ENCODE measurements around the gene FOXN3. TPM values are rescaled to one million over a fixed set of nuclear protein-coding genes. Genes with fewer than 3 reads are reported as not detected.
"Not testable (repeated sequence)": the region's sequence is repeated elsewhere in the genome, so short reads cannot be mapped to it uniquely, and the experiment has no call there.

Gene FOXN3
- total RNA-seq, 2 experiments from 2014 or later = 68.3 to 80.8 TPM

GRCh38 chr14:89270439-89271227 is 146.4 kb downstream of the FOXN3 start:
- ChIA-PET POLR2A (no interaction called here), CTCF (interaction anchor here (0.5 to 0.8 kb wide), 2 partner anchors 33 to 222 kb away, joined by 3 read pairs; no protein-coding TSS in a partner anchor)

- POLR2A ChIA-PET = no interaction called here
- CTCF ChIA-PET = interaction anchor here (0.6 to 0.8 kb wide), 2 partner anchors 34 to 647 kb away, joined by 3 read pairs; no protein-coding TSS in a partner anchor
These were observed 147.6 kb downstream of the FOXN3 start for GRCh38 chr14:89269404-89269803.

GRCh38 chr14:89268514-89268913 is 148.5 kb downstream of the FOXN3 start:
- CTCF ChIA-PET = no interaction called here
- POLR2A ChIA-PET = no interaction called here

GRCh38 chr14:89267656-89268055 is 149.4 kb downstream of the FOXN3 start:
- CTCF ChIA-PET = no interaction called here
- POLR2A ChIA-PET = no interaction called here

GRCh38 chr14:89267163-89267562 is 149.9 kb downstream of the FOXN3 start:
- CTCF ChIA-PET = no interaction called here
- POLR2A ChIA-PET = no interaction called here

- POLR2A ChIA-PET = no interaction called here
- CTCF ChIA-PET = no interaction called here
These were observed 150.3 kb downstream of the FOXN3 start for GRCh38 chr14:89266754-89267153.

GRCh38 chr14:89265234-89265633 is 151.8 kb downstream of the FOXN3 start:
- POLR2A ChIA-PET = no interaction called here
- CTCF ChIA-PET = no interaction called here

- POLR2A ChIA-PET = no interaction called here
- CTCF ChIA-PET = no interaction called here
These were observed 152.7 kb downstream of the FOXN3 start for GRCh38 chr14:89264196-89264800.

- ChIA-PET POLR2A (no interaction called here), CTCF (no interaction called here)
These were observed 155.0 kb downstream of the FOXN3 start for GRCh38 chr14:89262041-89262440.

GRCh38 chr14:89260898-89261297 is 156.1 kb downstream of the FOXN3 start:
- POLR2A ChIA-PET = no interaction called here
- CTCF ChIA-PET = no interaction called here

GRCh38 chr14:89259951-89260609 is 157.0 kb downstream of the FOXN3 start:
- CTCF ChIA-PET = no interaction called here
- POLR2A ChIA-PET = no interaction called here

GRCh38 chr14:89258728-89259273 is 158.2 kb downstream of the FOXN3 start:
- POLR2A ChIA-PET = no interaction called here
- CTCF ChIA-PET = interaction anchor here (0.6 kb wide), 2 partner anchors 213 to 380 kb away, joined by 3 read pairs; no protein-coding TSS in a partner anchor

- ChIA-PET CTCF (no interaction called here), POLR2A (no interaction called here)
These were observed 160.1 kb downstream of the FOXN3 start for GRCh38 chr14:89256951-89257350.

GRCh38 chr14:89256283-89256682 is 160.8 kb downstream of the FOXN3 start:
- CTCF ChIA-PET = no interaction called here
- POLR2A ChIA-PET = no interaction called here

GRCh38 chr14:89255852-89256251 is 161.2 kb downstream of the FOXN3 start:
- POLR2A ChIA-PET = no interaction called here
- CTCF ChIA-PET = no interaction called here

- ChIA-PET POLR2A (no interaction called here), CTCF (no interaction called here)
These were observed 162.0 kb downstream of the FOXN3 start for GRCh38 chr14:89255012-89255411.

GRCh38 chr14:89254166-89254909 is 162.7 kb downstream of the FOXN3 start:
- CTCF ChIA-PET = no interaction called here
- POLR2A ChIA-PET = no interaction called here

GRCh38 chr14:89252887-89253532 is 164.0 kb downstream of the FOXN3 start:
- POLR2A ChIA-PET = no interaction called here
- CTCF ChIA-PET = no interaction called here

GRCh38 chr14:89251061-89251460 is 166.0 kb downstream of the FOXN3 start:
- CTCF ChIA-PET = no interaction called here

GRCh38 chr14:89250655-89250975 is 166.4 kb downstream of the FOXN3 start:
- POLR2A ChIA-PET, CTCF ChIA-PET: not testable (repeated sequence)

More at GRCh38 chr14:89251061-89251460, 166.0 kb downstream of the FOXN3 start:
- POLR2A ChIA-PET = no interaction called here

All from activated CD8-positive, alpha-beta memory T cell treated with anti-CD3 and anti-CD28 coated beads for 36 hours (primary cell).